Measurements from ENCODE around the gene CNKSR3. TPM values are rescaled to one million over a fixed set of nuclear protein-coding genes. Genes with fewer than 3 reads are reported as not detected.

Gene CNKSR3
- total and polyA plus RNA-seq, 4 experiments from 2014 or later, result not detected

GRCh38 chr6:154446984-154447383 lies 63.5 kb downstream of the CNKSR3 start:
- Histone ChIP-seq H3K4me1 (ENCODE audit: insufficient read depth, low read length) (no peaks in the 10 kb centered on the region), H3K9me3 (ENCODE audit: control insufficient read depth in 1 of 2, low read length in 2 of 2) (no peaks in the 10 kb centered on the region), H3K36me3 (ENCODE audit: insufficient read depth, low read length) (no peaks in the 10 kb centered on the region), H3K27me3 (ENCODE audit: insufficient read depth, low read length) (no peaks in the 10 kb centered on the region), H3K27ac (ENCODE audit: low read depth, low read length) (no peak overlapping the region), H3K4me3 (ENCODE audit: low read length in 2 of 2) (no peak overlapping the region)
- Mint-ChIP-seq H3K9me3 (no peaks in the 10 kb centered on the region), H3K27me3 (peaks cover 0 to 2% of the 10 kb centered on the region in 2 donors), H3K36me3 (no peaks in the 10 kb centered on the region), H3K4me3 (no peak overlapping the region), H3K27ac (no peak overlapping the region), H3K4me1 (peaks cover 0 to 2% (median 0%) of the 10 kb centered on the region in 4 donors)
- intact Hi-C loops (cut with micrococcal nuclease), result no loop called here
- no peak for DNase-seq
- POLR2A ChIA-PET (ENCODE audit: partially characterized antibody), result no interaction called here
- CTCF ChIA-PET (ENCODE audit: partially characterized antibody), result interaction anchor here (0.9 kb wide), 1 partner anchor 12 kb away, joined by 3 read pairs; no protein-coding TSS in a partner anchor

- intact Hi-C loops (cut with micrococcal nuclease), result no loop called here
- DNase-seq, result no peak
- Histone ChIP-seq H3K9me3 (ENCODE audit: control insufficient read depth in 1 of 2, low read length in 2 of 2) (no peaks in the 10 kb centered on the region), H3K27ac (ENCODE audit: low read depth, low read length) (no peak overlapping the region), H3K36me3 (ENCODE audit: insufficient read depth, low read length) (no peaks in the 10 kb centered on the region), H3K27me3 (ENCODE audit: insufficient read depth, low read length) (no peaks in the 10 kb centered on the region), H3K4me1 (ENCODE audit: insufficient read depth, low read length) (no peaks in the 10 kb centered on the region), H3K4me3 (ENCODE audit: low read length in 2 of 2) (no peak overlapping the region)
- ChIA-PET CTCF (ENCODE audit: partially characterized antibody) (no interaction called here), POLR2A (ENCODE audit: partially characterized antibody) (no interaction called here)
- Mint-ChIP-seq H3K9me3 (no peaks in the 10 kb centered on the region), H3K27ac (no peak overlapping the region), H3K4me3 (no peak overlapping the region), H3K4me1 (peaks cover 0 to 2% (median 0%) of the 10 kb centered on the region in 4 donors), H3K27me3 (peaks cover 2 to 3% of the 10 kb centered on the region in 2 donors), H3K36me3 (no peaks in the 10 kb centered on the region)
Measured at GRCh38 chr6:154445417-154445816, 65.1 kb downstream of the CNKSR3 start.

- intact Hi-C loops (cut with micrococcal nuclease), result no loop called here
- ChIA-PET CTCF (ENCODE audit: partially characterized antibody) (interaction anchor here (0.5 kb wide), 1 partner anchor 27 kb away, joined by 3 read pairs; no protein-coding TSS in a partner anchor), POLR2A (ENCODE audit: partially characterized antibody) (no interaction called here)
- Mint-ChIP-seq H3K4me3 (peak overlapping the region in 3 of 8 donors; percentile 6 to 25 (median 14)), H3K36me3 (no peaks in the 10 kb centered on the region), H3K4me1 (no peaks in the 10 kb centered on the region), H3K9me3 (no peaks in the 10 kb centered on the region), H3K27me3 (peaks cover 4 to 6% of the 10 kb centered on the region in 2 donors), H3K27ac (no peak overlapping the region)
- H3K9me3 ChIP-seq (ENCODE audit: control insufficient read depth in 1 of 2, low read length in 2 of 2), result no peaks in the 10 kb centered on the region
- no peak for DNase-seq
- H3K4me3 ChIP-seq (ENCODE audit: low read length in 2 of 2), result no peak overlapping the region
- H3K36me3 ChIP-seq (ENCODE audit: insufficient read depth, low read length), result no peaks in the 10 kb centered on the region
- no peaks in the 10 kb centered on the region for H3K27me3 ChIP-seq (ENCODE audit: insufficient read depth, low read length)
- no peaks in the 10 kb centered on the region for H3K4me1 ChIP-seq (ENCODE audit: insufficient read depth, low read length)
- no peak overlapping the region for H3K27ac ChIP-seq (ENCODE audit: low read depth, low read length)
Measured at GRCh38 chr6:154441995-154442310, 68.5 kb downstream of the CNKSR3 start.

GRCh38 chr6:154440422-154441043 lies 70.0 kb downstream of the CNKSR3 start:
- Mint-ChIP-seq H3K4me3 (no peak overlapping the region), H3K4me1 (no peaks in the 10 kb centered on the region), H3K27me3 (peaks cover 5 to 12% of the 10 kb centered on the region in 2 donors), H3K36me3 (no peaks in the 10 kb centered on the region), H3K9me3 (no peaks in the 10 kb centered on the region), H3K27ac (no peak overlapping the region)
- Histone ChIP-seq H3K4me3 (ENCODE audit: low read length in 2 of 2) (no peak overlapping the region), H3K36me3 (ENCODE audit: insufficient read depth, low read length) (no peaks in the 10 kb centered on the region), H3K27ac (ENCODE audit: low read depth, low read length) (no peak overlapping the region), H3K9me3 (ENCODE audit: control insufficient read depth in 1 of 2, low read length in 2 of 2) (no peaks in the 10 kb centered on the region), H3K4me1 (ENCODE audit: insufficient read depth, low read length) (no peaks in the 10 kb centered on the region), H3K27me3 (ENCODE audit: insufficient read depth, low read length) (no peaks in the 10 kb centered on the region)
- POLR2A ChIA-PET (ENCODE audit: partially characterized antibody), result no interaction called here
- DNase-seq, result no peak
- intact Hi-C loops (cut with micrococcal nuclease), result no loop called here
- CTCF ChIA-PET (ENCODE audit: partially characterized antibody), result no interaction called here

- Mint-ChIP-seq H3K4me1 (no peaks in the 10 kb centered on the region), H3K36me3 (no peaks in the 10 kb centered on the region), H3K27me3 (peaks cover 5 to 14% of the 10 kb centered on the region in 2 donors), H3K4me3 (no peak overlapping the region), H3K27ac (no peak overlapping the region), H3K9me3 (no peaks in the 10 kb centered on the region)
- no peaks in the 10 kb centered on the region for H3K9me3 ChIP-seq (ENCODE audit: control insufficient read depth in 1 of 2, low read length in 2 of 2)
- intact Hi-C loops (cut with micrococcal nuclease), result no loop called here
- ChIA-PET POLR2A (ENCODE audit: partially characterized antibody) (no interaction called here), CTCF (ENCODE audit: partially characterized antibody) (no interaction called here)
- no peaks in the 10 kb centered on the region for H3K36me3 ChIP-seq (ENCODE audit: insufficient read depth, low read length)
- H3K4me1 ChIP-seq (ENCODE audit: insufficient read depth, low read length), result no peaks in the 10 kb centered on the region
- no peaks in the 10 kb centered on the region for H3K27me3 ChIP-seq (ENCODE audit: insufficient read depth, low read length)
- DNase-seq, result no peak
- no peak overlapping the region for H3K4me3 ChIP-seq (ENCODE audit: low read length in 2 of 2)
- no peak overlapping the region for H3K27ac ChIP-seq (ENCODE audit: low read depth, low read length)
Measured at GRCh38 chr6:154440022-154440421, 70.5 kb downstream of the CNKSR3 start.

GRCh38 chr6:154438882-154439415 lies 71.5 kb downstream of the CNKSR3 start:
- no peak overlapping the region for H3K27ac Mint-ChIP-seq
- POLR2A ChIA-PET (ENCODE audit: partially characterized antibody), result no interaction called here
- no peaks in the 10 kb centered on the region for H3K4me1 ChIP-seq (ENCODE audit: insufficient read depth, low read length)

GRCh38 chr6:154435400-154435945 lies 75.0 kb downstream of the CNKSR3 start:
- ChIA-PET POLR2A (ENCODE audit: partially characterized antibody) (interaction anchor here (0.6 kb wide), 1 partner anchor 13 kb away, joined by 3 read pairs; no protein-coding TSS in a partner anchor), CTCF (ENCODE audit: partially characterized antibody) (no interaction called here)
- Mint-ChIP-seq H3K36me3 (no peaks in the 10 kb centered on the region), H3K9me3 (peaks cover 0 to 8% (median 2%) of the 10 kb centered on the region in 8 donors), H3K27ac (no peak overlapping the region), H3K27me3 (peaks cover 3 to 11% of the 10 kb centered on the region in 2 donors), H3K4me1 (no peaks in the 10 kb centered on the region), H3K4me3 (no peak overlapping the region)
- Histone ChIP-seq H3K27me3 (ENCODE audit: insufficient read depth, low read length) (no peaks in the 10 kb centered on the region), H3K27ac (ENCODE audit: low read depth, low read length) (no peak overlapping the region), H3K4me1 (ENCODE audit: insufficient read depth, low read length) (no peaks in the 10 kb centered on the region), H3K9me3 (ENCODE audit: control insufficient read depth in 1 of 2, low read length in 2 of 2) (no peaks in the 10 kb centered on the region), H3K36me3 (ENCODE audit: insufficient read depth, low read length) (no peaks in the 10 kb centered on the region), H3K4me3 (ENCODE audit: low read length in 2 of 2) (no peak overlapping the region)
- intact Hi-C loops (cut with micrococcal nuclease), result no loop called here
- no peak for DNase-seq

More at GRCh38 chr6:154438882-154439415, 71.5 kb downstream of the CNKSR3 start:
- CTCF ChIA-PET (ENCODE audit: partially characterized antibody), result no interaction called here
- H3K27me3 Mint-ChIP-seq, result peaks cover 5 to 14% of the 10 kb centered on the region in 2 donors
- no peak overlapping the region for H3K27ac ChIP-seq (ENCODE audit: low read depth, low read length)
- no peaks in the 10 kb centered on the region for H3K9me3 Mint-ChIP-seq
- no peaks in the 10 kb centered on the region for H3K9me3 ChIP-seq (ENCODE audit: control insufficient read depth in 1 of 2, low read length in 2 of 2)
- intact Hi-C loops (cut with micrococcal nuclease), result no loop called here
- no peak overlapping the region for H3K4me3 ChIP-seq (ENCODE audit: low read length in 2 of 2)
- no peak for DNase-seq
- no peaks in the 10 kb centered on the region for H3K36me3 Mint-ChIP-seq
- H3K4me3 Mint-ChIP-seq, result no peak overlapping the region
- H3K4me1 Mint-ChIP-seq, result no peaks in the 10 kb centered on the region
- H3K27me3 ChIP-seq (ENCODE audit: insufficient read depth, low read length), result no peaks in the 10 kb centered on the region
- no peaks in the 10 kb centered on the region for H3K36me3 ChIP-seq (ENCODE audit: insufficient read depth, low read length)
